Gastroesophageal sphincter (tissue), 4 donors: ENCODE measurements around the gene MFSD2A. TPM values are rescaled to one million over a fixed set of nuclear protein-coding genes. Genes with fewer than 3 reads are reported as not detected.

Experiments
- ATAC-seq: fragments of 150-250 bp; one replicate; pipeline ENCODE4 v1.9.1; 2016; ENCODE audit warnings: mild to moderate bottlenecking, moderate library complexity
- H3K27ac ChIP-seq, 4 donors: fragments of 200-600 bp; sonication (generic) in 3 of 4; 1 replicate in 3 of 4; 2 replicates in 1 of 4; pipeline ENCODE4 v1.5.1; 2016 to 2019
- H3K27me3 ChIP-seq: fragments of 200-600 bp; sonication (generic); one replicate; pipeline ENCODE4 v1.5.1; 2019
- H3K36me3 ChIP-seq, 2 donors: fragments of 200-600 bp; sonication (generic); one replicate each; pipeline ENCODE4 v1.5.1; 2019; ENCODE audit warnings: control low read depth in 1 of 2
- H3K4me1 ChIP-seq, 3 donors: fragments of 200-600 bp; sonication (generic); 1 replicate in 2 of 3; 2 replicates in 1 of 3; pipeline ENCODE4 v1.5.1; 2016 to 2019; ENCODE audit warnings: control low read depth in 2 of 3
- H3K4me3 ChIP-seq, 2 donors: fragments of 200-600 bp; sonication (generic); one replicate each; pipeline ENCODE4 v1.5.1; 2019; ENCODE audit warnings: mild to moderate bottlenecking in 1 of 2, moderate library complexity in 1 of 2
- H3K9me3 ChIP-seq, 3 donors: fragments of 200-600 bp; sonication (generic); one replicate each; pipeline ENCODE4 v1.5.1; 2017 to 2019; ENCODE audit warnings: control low read depth in 2 of 3
- CTCF ChIP-seq, 4 experiments: fragments of 200-600 bp in 2 of 4; fragments of 450-650 bp in 2 of 4; sonication (generic) in 1 of 4; IDR thresholded peaks; one replicate each; pipeline ENCODE4 v1.5.1; 2017 to 2019; ENCODE audit warnings: antibody characterized with exemption in 4 of 4, mild to moderate bottlenecking in 2 of 4, moderate library complexity in 2 of 4
- EP300 ChIP-seq: sonication (generic); formaldehyde crosslinking; IDR thresholded peaks from one replicate; pipeline ENCODE4 v1.6.1; 2017; ENCODE audit warnings: antibody characterized with exemption, mild to moderate bottlenecking
- POLR2A ChIP-seq, 2 donors: fragments of 450-650 bp; IDR thresholded peaks; one replicate each; pipeline ENCODE4 v1.6.1; 2017; ENCODE audit warnings: antibody characterized with exemption in 2 of 2, mild to moderate bottlenecking in 2 of 2, moderate library complexity in 1 of 2
- POLR2AphosphoS5 ChIP-seq: sonication (generic); formaldehyde crosslinking; IDR thresholded peaks from one replicate; pipeline ENCODE4 v1.6.1; 2017; ENCODE audit warnings: antibody characterized with exemption
- WGBS, 2 donors: methylation state at CpG; one replicate each; pipeline ENCODE4 v1.1.5; 2018; ENCODE audit warnings: low coverage in 1 of 2; 5-methylcytosine and 5-hydroxymethylcytosine counted together
- total RNA-seq, 4 donors: library from RNA; depleted of rRNA; stranded (reverse); fragments of >200 nt; gene quantifications; one replicate each; pipeline ENCODE4 v1.1.0, GENCODE V29; 2016

MFSD2A gene
- total RNA-seq, 4 donors from 2014 or later = 0.84 to 4.8 (median 1.4) TPM

- no peak for ATAC-seq
- Histone ChIP-seq H3K4me1 (peaks cover 0 to 7% (median 3%) of the 10 kb centered on the region in 3 donors), H3K4me3 (no peak overlapping the region), H3K9me3 (no peaks in the 10 kb centered on the region), H3K27ac (no peak overlapping the region), H3K27me3 (peaks cover 15% of the 10 kb centered on the region), H3K36me3 (no peaks in the 10 kb centered on the region)
- no peak for TF ChIP-seq EP300
- no peak for TF ChIP-seq POLR2AphosphoS5
- TF ChIP-seq POLR2A (IDR thresholded peaks at IDR 0.05) = no peak
- TF ChIP-seq CTCF (IDR thresholded peaks at IDR 0.05) = no peak
- 69 to 82% methylated on average over 3 to 6 of the region's 6 CpGs for WGBS, 2 donors
Measured at GRCh38 chr1:39926343-39926793, 28.6 kb upstream of the MFSD2A start.

- WGBS, 2 donors = 42% methylated on average over 6 of the region's 6 CpGs; no CpG with 5 or more reads in 1 of the 2 donors
- Histone ChIP-seq H3K36me3 (no peaks in the 10 kb centered on the region), H3K4me1 (peaks cover 0 to 7% (median 3%) of the 10 kb centered on the region in 3 donors), H3K9me3 (no peaks in the 10 kb centered on the region), H3K27ac (no peak overlapping the region), H3K27me3 (peaks cover 14% of the 10 kb centered on the region), H3K4me3 (no peak overlapping the region)
- ATAC-seq = no peak
- TF ChIP-seq EP300 = no peak
- TF ChIP-seq CTCF (IDR thresholded peaks at IDR 0.05) = no peak
- no peak for TF ChIP-seq POLR2AphosphoS5
- TF ChIP-seq POLR2A (IDR thresholded peaks at IDR 0.05) = no peak
Measured at GRCh38 chr1:39926820-39927219, 28.1 kb upstream of the MFSD2A start.

GRCh38 chr1:39927538-39927937 lies 27.4 kb upstream of the MFSD2A start:
- no peak for ATAC-seq
- 71 to 80% methylated on average over 1 to 3 of the region's 3 CpGs for WGBS, 2 donors
- peaks cover 7% of the 10 kb centered on the region for H3K27me3 ChIP-seq
- peaks cover 0 to 7% (median 0%) of the 10 kb centered on the region in 3 donors for H3K4me1 ChIP-seq
- no peak overlapping the region for H3K27ac ChIP-seq
- no peaks in the 10 kb centered on the region for H3K9me3 ChIP-seq
- TF ChIP-seq POLR2A (IDR thresholded peaks at IDR 0.05) (no peak), EP300 (no peak), POLR2AphosphoS5 (no peak), CTCF (IDR thresholded peaks at IDR 0.05) (no peak)
- no peak overlapping the region for H3K4me3 ChIP-seq
- no peaks in the 10 kb centered on the region for H3K36me3 ChIP-seq

- no peak overlapping the region for H3K4me3 ChIP-seq
- TF ChIP-seq POLR2A (IDR thresholded peaks at IDR 0.05) = no peak
- no peak for TF ChIP-seq EP300
- TF ChIP-seq POLR2AphosphoS5 = no peak
- ATAC-seq = no peak
- H3K4me1 ChIP-seq = peaks cover 0 to 7% (median 0%) of the 10 kb centered on the region in 3 donors
- no peaks in the 10 kb centered on the region for H3K36me3 ChIP-seq
- H3K27me3 ChIP-seq = no peaks in the 10 kb centered on the region
- no peaks in the 10 kb centered on the region for H3K9me3 ChIP-seq
- 65 to 71% methylated on average over 4 to 5 of the region's 7 CpGs for WGBS, 2 donors
- no peak overlapping the region for H3K27ac ChIP-seq
Measured at GRCh38 chr1:39928809-39929587, 25.9 kb upstream of the MFSD2A start.

GRCh38 chr1:39933956-39934941 lies 20.7 kb upstream of the MFSD2A start:
- Histone ChIP-seq H3K9me3 (peaks cover 0 to 8% (median 0%) of the 10 kb centered on the region in 3 donors), H3K4me3 (no peak overlapping the region), H3K27me3 (no peaks in the 10 kb centered on the region), H3K36me3 (no peaks in the 10 kb centered on the region), H3K4me1 (no peaks in the 10 kb centered on the region), H3K27ac (peak overlapping the region in 2 of 4 donors; percentile 37 to 40)
- TF ChIP-seq EP300 = no peak
- TF ChIP-seq POLR2A (IDR thresholded peaks at IDR 0.05) = no peak
- peak; percentile 29 for TF ChIP-seq POLR2AphosphoS5
- TF ChIP-seq CTCF (IDR thresholded peaks at IDR 0.05) = no peak
- WGBS, 2 donors = 65 to 75% methylated on average over 5 to 12 of the region's 12 CpGs
- ATAC-seq = peak; percentile 92
